Lower lobe of right lung (tissue), 2 donors: ENCODE measurements around the gene NOS1AP. TPM values are rescaled to one million over a fixed set of nuclear protein-coding genes. Genes with fewer than 3 reads are reported as not detected.

Experiments used
- ATAC-seq, 2 donors: fragments of 200-7000 bp; cut with Tn5 transposase; one replicate each; pipeline ENCODE4 v1.9.1; 2020 to 2022; ENCODE audit warnings: mild to moderate bottlenecking in 2 of 2, moderate library complexity in 2 of 2
- DNase-seq: peaks from one replicate; pipeline ENCODE4 v3.0.0-alpha.2; 2020
- H3K27ac ChIP-seq: fragments of 200-600 bp; one replicate; pipeline ENCODE4 v1.8.0; 2022
- H3K27me3 ChIP-seq: fragments of 200-600 bp; one replicate; pipeline ENCODE4 v1.8.0; 2022; ENCODE audit warnings: low read depth
- H3K36me3 ChIP-seq: fragments of 200-600 bp; one replicate; pipeline ENCODE4 v1.8.0; 2022; ENCODE audit warnings: mild to moderate bottlenecking
- H3K4me1 ChIP-seq: fragments of 200-600 bp; one replicate; pipeline ENCODE4 v1.8.0; 2022
- H3K4me3 ChIP-seq: fragments of 200-600 bp; one replicate; pipeline ENCODE4 v1.8.0; 2022; ENCODE audit warnings: mild to moderate bottlenecking
- H3K9me3 ChIP-seq: fragments of 200-600 bp; one replicate; pipeline ENCODE4 v1.8.0; 2022
- CTCF ChIP-seq: fragments of 200-600 bp; IDR thresholded peaks from one replicate; pipeline ENCODE4 v1.8.0; 2022; ENCODE audit warnings: antibody characterized with exemption, mild to moderate bottlenecking
- intact Hi-C: fragments of 100-400 bp; cut with DNase I; formaldehyde crosslinking; loops from one replicate; pipeline ENCODE4 v1.11.0; 2022
- total RNA-seq: library from RNA; stranded (reverse); fragmentation: NEBNext Ultra II Directional; extraction: Animal tissue kit (Norgen Biotek cat#: 25700); gene quantifications from one replicate; pipeline ENCODE4 v1.2.1, GENCODE V29; 2021
- donor health status: DM: no; HTN: yes; CAD: no; lungs with severe emphysema.

The NOS1AP gene
- total RNA-seq, 1 donor from 2014 or later = 3.6 TPM

GRCh38 chr1:162189345-162189744 lies 119.9 kb downstream of the NOS1AP start:
- H3K4me1 ChIP-seq = peaks cover 26% of the 10 kb centered on the region
- ATAC-seq = no peak
- no peak overlapping the region for H3K27ac ChIP-seq
- DNase-seq = no peak
- intact Hi-C loops = no loop called here
- no peaks in the 10 kb centered on the region for H3K27me3 ChIP-seq
- H3K9me3 ChIP-seq = no peaks in the 10 kb centered on the region
- no peak for TF ChIP-seq CTCF
- H3K36me3 ChIP-seq = no peaks in the 10 kb centered on the region
- H3K4me3 ChIP-seq = no peak overlapping the region

GRCh38 chr1:162191396-162192305 lies 122.2 kb downstream of the NOS1AP start:
- no peak overlapping the region for H3K27ac ChIP-seq
- H3K27me3 ChIP-seq = no peaks in the 10 kb centered on the region
- H3K4me1 ChIP-seq = peaks cover 26% of the 10 kb centered on the region
- ATAC-seq = peak; percentile 18 to 32
- DNase-seq = no peak
- intact Hi-C loops = no loop called here
- no peak overlapping the region for H3K4me3 ChIP-seq
- TF ChIP-seq CTCF = no peak
- no peaks in the 10 kb centered on the region for H3K9me3 ChIP-seq
- no peaks in the 10 kb centered on the region for H3K36me3 ChIP-seq

- H3K36me3 ChIP-seq = no peaks in the 10 kb centered on the region
- peaks cover 26% of the 10 kb centered on the region for H3K4me1 ChIP-seq
- H3K27ac ChIP-seq = no peak overlapping the region
- ATAC-seq (peak; percentile 33 to 60), DNase-seq (no peak)
- intact Hi-C loops = no loop called here
- H3K4me3 ChIP-seq = no peak overlapping the region
- H3K9me3 ChIP-seq = no peaks in the 10 kb centered on the region
- no peak for TF ChIP-seq CTCF
- no peaks in the 10 kb centered on the region for H3K27me3 ChIP-seq
Measured at GRCh38 chr1:162192306-162192678, 122.8 kb downstream of the NOS1AP start.

- Histone ChIP-seq H3K9me3 (no peaks in the 10 kb centered on the region), H3K4me3 (no peak overlapping the region), H3K27me3 (no peaks in the 10 kb centered on the region), H3K4me1 (peaks cover 22% of the 10 kb centered on the region), H3K36me3 (no peaks in the 10 kb centered on the region), H3K27ac (no peak overlapping the region)
- TF ChIP-seq CTCF = no peak
- intact Hi-C loops = no loop called here
- DNase-seq (no peak), ATAC-seq (no peak)
Measured at GRCh38 chr1:162192763-162193162, 123.3 kb downstream of the NOS1AP start.

GRCh38 chr1:162193221-162193620 lies 123.7 kb downstream of the NOS1AP start:
- Histone ChIP-seq H3K27me3 (no peaks in the 10 kb centered on the region), H3K36me3 (no peaks in the 10 kb centered on the region), H3K4me3 (no peak overlapping the region), H3K4me1 (peaks cover 19% of the 10 kb centered on the region), H3K9me3 (no peaks in the 10 kb centered on the region), H3K27ac (no peak overlapping the region)
- ATAC-seq = peak in 1 of 2 donors; percentile 34
- no peak for DNase-seq
- no peak for TF ChIP-seq CTCF
- intact Hi-C loops = no loop called here
